SJCRH30 (cell line): ENCODE data around the gene PDE6A. TPM values are rescaled to one million over a fixed set of nuclear protein-coding genes. Genes with fewer than 3 reads are reported as not detected.
"Not testable (repeated sequence)": the region's sequence is repeated elsewhere in the genome, so short reads cannot be mapped to it uniquely, and the experiment has no call there.

Experiments used
- DNase-seq, 2 experiments: peaks; one replicate each; pipeline ENCODE4 v3.0.0-alpha.2; 2015 to 2020
- H3K27ac ChIP-seq: fragments of 250-450 bp; sonication (Bioruptor Pico); 2 replicates; pipeline ENCODE4 v1.5.1; 2020; ENCODE audit warnings: mild to moderate bottlenecking, moderate library complexity
- H3K27me3 ChIP-seq: fragments of 250-450 bp; sonication (Bioruptor Pico); 2 replicates; pipeline ENCODE4 v1.5.1; 2020; ENCODE audit warnings: mild to moderate bottlenecking, moderate library complexity
- H3K36me3 ChIP-seq: fragments of 250-450 bp; sonication (Bioruptor Pico); 2 replicates; pipeline ENCODE4 v1.5.1; 2020; ENCODE audit warnings: mild to moderate bottlenecking, moderate library complexity
- H3K4me1 ChIP-seq: fragments of 250-450 bp; sonication (Bioruptor Pico); 2 replicates; pipeline ENCODE4 v1.5.1; 2020; ENCODE audit warnings: mild to moderate bottlenecking, moderate library complexity
- H3K4me3 ChIP-seq: fragments of 250-450 bp; sonication (Bioruptor Pico); 2 replicates; pipeline ENCODE4 v1.5.1; 2020; ENCODE audit warnings: mild to moderate bottlenecking, moderate library complexity
- H3K9me3 ChIP-seq: fragments of 250-450 bp; sonication (Bioruptor Pico); replicated peaks from 2 replicates; pipeline ENCODE4 v1.5.1; 2020; ENCODE audit warnings: mild to moderate bottlenecking, moderate library complexity
- total RNA-seq: library from RNA; depleted of rRNA; stranded (reverse); fragments of >200 nt; shearing (Covaris generic); gene quantifications from 2 replicates; pipeline ENCODE4 v1.2.3, GENCODE V29; 2014

PDE6A gene
- total RNA-seq, 1 experiment from 2014 or later: 0.47 TPM

DNA sequence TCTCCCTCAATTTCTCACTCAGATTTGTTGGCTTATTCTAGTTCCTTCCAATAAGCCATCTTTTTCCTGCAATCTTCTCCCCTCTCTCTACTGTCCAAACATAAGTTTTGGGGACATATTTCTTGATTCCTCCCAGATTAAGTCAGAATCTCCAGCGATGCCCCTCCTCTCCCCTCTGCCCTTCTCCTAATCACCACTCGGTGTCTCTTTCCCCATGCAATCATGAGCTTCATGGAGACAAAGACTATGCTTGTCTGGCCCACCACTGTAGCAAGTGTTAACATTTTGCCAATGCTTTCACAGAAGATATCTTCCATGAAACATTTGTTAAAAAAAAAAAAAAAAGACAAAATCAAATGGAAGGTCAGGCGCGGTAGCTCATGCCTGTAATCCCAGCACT, 42.4 kb downstream of the PDE6A start:
- Histone ChIP-seq H3K4me1 (peaks cover 11% of the 10 kb centered on the region), H3K36me3 (no peaks in the 10 kb centered on the region), H3K27me3 (no peaks in the 10 kb centered on the region), H3K9me3 (no peaks in the 10 kb centered on the region), H3K4me3 (no peak overlapping the region), H3K27ac (no peak overlapping the region)
- DNase-seq: no peak

DNA sequence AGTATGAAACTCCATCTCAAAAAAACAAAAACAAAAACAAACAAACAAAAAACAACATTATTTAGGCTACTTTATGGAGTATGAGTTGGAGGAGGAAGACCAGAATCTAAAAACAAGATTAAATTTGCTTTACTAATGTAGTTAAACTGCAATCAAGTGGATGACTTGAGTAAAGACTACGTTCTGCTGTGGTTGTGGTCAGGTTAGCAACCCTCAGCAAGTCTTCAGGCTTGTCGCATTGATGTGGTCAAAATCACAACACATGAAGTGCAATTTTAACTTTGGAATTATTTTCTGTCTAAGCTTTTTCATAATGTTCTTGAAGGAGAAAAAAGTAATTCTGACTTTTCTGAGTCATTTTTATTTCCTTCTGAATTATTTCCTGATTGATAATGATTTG, 43.1 kb downstream of the PDE6A start:
- Histone ChIP-seq H3K36me3 (no peaks in the 10 kb centered on the region), H3K4me3 (no peak overlapping the region), H3K4me1 (peaks cover 11% of the 10 kb centered on the region), H3K27me3 (no peaks in the 10 kb centered on the region), H3K27ac (no peak overlapping the region), H3K9me3 (no peaks in the 10 kb centered on the region)
- DNase-seq: no peak

DNA sequence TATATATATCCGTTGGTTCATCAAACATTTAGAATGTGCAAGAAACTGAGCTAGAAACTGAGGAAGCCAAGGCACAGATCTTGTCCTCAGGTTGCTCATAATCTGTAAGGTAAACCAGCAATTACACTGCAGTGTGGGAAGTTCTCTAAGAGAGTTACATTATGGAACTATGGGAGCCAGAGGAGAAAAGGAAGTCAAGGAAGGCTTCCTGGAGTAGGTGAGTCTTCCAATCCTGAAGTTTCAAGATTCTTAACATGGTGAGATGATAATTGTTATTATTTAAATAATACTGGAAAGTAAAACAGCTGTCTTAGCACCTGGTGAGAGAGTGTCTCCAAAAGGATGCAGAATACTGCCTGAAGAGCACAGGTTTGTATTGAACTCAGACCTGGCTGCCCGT, 44.2 kb downstream of the PDE6A start:
- Histone ChIP-seq H3K27ac (no peak overlapping the region), H3K36me3 (no peaks in the 10 kb centered on the region), H3K4me1 (peaks cover 19% of the 10 kb centered on the region), H3K4me3 (no peak overlapping the region), H3K27me3 (no peaks in the 10 kb centered on the region), H3K9me3 (no peaks in the 10 kb centered on the region)
- no peak for DNase-seq

DNA sequence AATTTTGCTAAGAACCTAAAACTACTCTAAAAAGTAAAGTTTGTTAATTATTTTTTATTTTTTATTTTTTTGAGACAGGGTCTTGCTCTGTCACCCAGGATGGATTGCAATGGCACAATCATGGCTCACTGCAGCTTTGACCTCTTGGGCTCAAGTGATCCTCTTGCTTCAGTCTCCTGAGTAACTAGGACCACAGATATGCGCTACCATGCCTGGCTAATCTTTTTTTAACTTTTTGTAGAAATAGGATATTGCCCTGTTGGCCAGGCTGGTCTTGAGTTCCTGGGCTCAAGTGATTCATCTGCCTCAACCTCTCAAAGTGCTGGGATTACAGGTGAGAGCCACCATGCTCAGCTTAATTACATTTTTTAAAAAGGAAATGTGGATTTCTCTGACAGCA, 45.8 kb downstream of the PDE6A start:
- H3K4me1 ChIP-seq: peaks cover 18% of the 10 kb centered on the region
- no peak overlapping the region for H3K27ac ChIP-seq
- no peak overlapping the region for H3K4me3 ChIP-seq
- H3K36me3 ChIP-seq: no peaks in the 10 kb centered on the region
- no peaks in the 10 kb centered on the region for H3K27me3 ChIP-seq
- no peak for DNase-seq
- H3K9me3 ChIP-seq: no peaks in the 10 kb centered on the region

DNA sequence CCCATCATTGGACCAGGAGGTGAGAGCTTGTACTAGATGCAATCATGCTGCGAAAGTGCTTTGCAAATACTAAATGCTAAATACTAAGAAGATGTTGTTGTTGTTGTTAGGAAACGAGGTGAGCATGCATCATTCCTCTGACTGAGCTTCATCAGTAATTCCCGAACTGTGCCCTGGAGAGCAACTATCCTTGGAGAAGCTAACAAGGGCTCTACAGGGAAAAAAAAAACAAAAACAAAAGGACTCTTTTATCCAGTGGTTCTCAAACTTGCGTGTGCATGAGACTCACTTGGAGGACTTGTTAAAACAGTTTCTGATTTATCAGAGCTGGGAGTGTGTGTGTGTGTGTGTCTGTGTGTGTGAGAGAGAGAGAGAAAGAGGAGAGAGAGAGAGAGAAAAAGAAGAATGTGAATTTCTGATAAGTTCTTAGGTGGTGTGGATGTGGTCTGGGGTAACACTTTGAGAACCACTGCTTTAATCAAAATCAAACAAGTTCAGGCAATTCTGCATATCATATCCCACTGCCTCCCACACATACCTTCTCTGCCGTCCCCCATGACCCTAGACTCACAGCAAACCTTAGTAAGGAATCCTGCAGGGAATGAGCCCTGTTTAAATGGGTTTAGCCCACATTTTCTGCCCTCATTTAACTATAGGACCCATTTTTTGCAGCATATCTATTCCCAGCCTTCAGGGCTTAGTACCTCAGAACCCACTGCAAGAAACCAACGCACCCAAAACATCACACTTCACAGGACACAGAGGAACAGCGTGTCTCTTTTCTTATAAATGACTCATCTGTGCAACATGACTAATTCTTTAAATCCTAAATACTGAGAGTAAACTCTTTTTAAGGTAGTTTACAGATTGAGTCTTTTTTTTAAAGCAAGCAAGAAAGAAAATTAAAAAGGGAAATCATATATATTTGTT, 48.9 kb downstream of the PDE6A start:
- DNase-seq: no peak

DNA sequence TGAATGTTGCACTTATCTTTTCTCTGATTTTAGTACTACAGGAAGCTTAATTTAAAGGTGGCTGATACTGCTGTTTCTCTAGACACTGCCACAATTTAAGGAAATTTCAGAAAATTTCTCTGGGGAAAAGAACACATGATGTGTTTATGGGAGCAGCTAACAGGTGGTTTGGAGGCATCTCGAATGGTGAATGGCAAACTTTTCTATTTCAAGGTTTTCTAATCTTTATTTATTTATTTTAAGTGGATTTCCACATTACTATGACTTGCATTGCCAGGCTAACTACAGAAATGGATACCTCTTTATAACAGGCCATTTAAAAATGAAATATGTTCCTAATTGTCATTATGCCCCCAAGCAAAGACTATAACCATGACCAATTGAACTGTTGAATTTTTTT, 50.4 kb downstream of the PDE6A start:
- peak; percentile 40 to 75 for DNase-seq
- H3K27me3 ChIP-seq: no peaks in the 10 kb centered on the region
- peaks cover 23% of the 10 kb centered on the region for H3K4me1 ChIP-seq
- no peaks in the 10 kb centered on the region for H3K9me3 ChIP-seq
- H3K36me3 ChIP-seq: no peaks in the 10 kb centered on the region
- H3K27ac ChIP-seq: peak overlapping the region; percentile 34
- no peak overlapping the region for H3K4me3 ChIP-seq

More for the DNA sequence above, 48.9 kb downstream of the PDE6A start:
- Histone ChIP-seq H3K27ac (peak overlapping the region; percentile 34; the same call in 1 of the 2 replicates), H3K9me3 (no peaks in the 10 kb centered on the region), H3K27me3 (no peaks in the 10 kb centered on the region), H3K36me3 (no peaks in the 10 kb centered on the region), H3K4me1 (peaks cover 23% of the 10 kb centered on the region), H3K4me3 (no peak overlapping the region)

DNA sequence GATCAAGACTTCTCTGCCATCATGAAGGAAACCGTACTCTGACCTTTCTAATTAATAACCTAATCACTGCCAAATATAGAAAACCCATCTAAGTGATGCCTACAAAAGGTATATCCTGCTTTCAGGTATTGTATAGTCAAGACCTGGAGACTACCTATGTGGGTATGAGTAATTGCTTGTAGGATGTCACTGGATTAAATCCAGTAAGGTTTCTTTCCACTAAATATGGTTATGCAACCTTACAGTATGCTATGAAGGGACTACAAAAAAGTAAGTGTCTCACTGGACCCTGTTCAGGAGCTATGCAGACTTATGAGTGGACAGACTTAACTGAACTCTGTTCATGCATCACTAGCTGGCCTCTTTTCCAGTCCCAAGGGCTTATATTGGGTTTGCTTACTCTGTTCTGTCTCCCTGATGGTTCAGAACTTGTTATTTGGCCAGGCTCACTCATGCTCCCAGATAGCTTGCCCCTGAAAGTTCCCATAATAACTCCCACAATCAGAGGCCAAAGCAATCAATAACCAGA, 51.1 kb downstream of the PDE6A start:
- Histone ChIP-seq H3K27ac (peak overlapping the region; percentile 34; the same call in 1 of the 2 replicates), H3K36me3 (no peaks in the 10 kb centered on the region), H3K27me3 (no peaks in the 10 kb centered on the region), H3K4me1 (peaks cover 23% of the 10 kb centered on the region), H3K4me3 (no peak overlapping the region), H3K9me3 (no peaks in the 10 kb centered on the region)
- DNase-seq: no peak

DNA sequence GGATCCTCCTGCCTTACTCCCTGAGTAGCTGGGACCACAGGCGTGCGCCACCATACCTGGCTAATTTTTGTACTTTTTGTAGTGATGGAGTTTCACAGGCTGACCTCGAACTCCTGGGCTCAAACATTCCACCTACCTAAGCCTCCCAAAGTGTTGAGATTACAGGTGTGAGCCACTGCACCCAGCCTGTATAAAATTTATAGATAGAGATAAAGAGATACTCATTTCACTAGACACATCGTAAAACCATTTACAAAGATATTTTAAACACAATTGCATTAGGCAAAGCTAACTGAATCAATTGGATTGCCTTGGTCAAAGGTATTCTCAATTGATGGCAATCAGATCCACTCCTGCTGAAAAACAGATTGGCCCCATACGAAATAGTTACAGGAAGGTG, 52.0 kb downstream of the PDE6A start:
- peaks cover 30% of the 10 kb centered on the region for H3K4me1 ChIP-seq
- no peaks in the 10 kb centered on the region for H3K27me3 ChIP-seq
- no peak for DNase-seq
- no peak overlapping the region for H3K27ac ChIP-seq
- H3K4me3 ChIP-seq: no peak overlapping the region
- no peaks in the 10 kb centered on the region for H3K9me3 ChIP-seq
- no peaks in the 10 kb centered on the region for H3K36me3 ChIP-seq

DNA sequence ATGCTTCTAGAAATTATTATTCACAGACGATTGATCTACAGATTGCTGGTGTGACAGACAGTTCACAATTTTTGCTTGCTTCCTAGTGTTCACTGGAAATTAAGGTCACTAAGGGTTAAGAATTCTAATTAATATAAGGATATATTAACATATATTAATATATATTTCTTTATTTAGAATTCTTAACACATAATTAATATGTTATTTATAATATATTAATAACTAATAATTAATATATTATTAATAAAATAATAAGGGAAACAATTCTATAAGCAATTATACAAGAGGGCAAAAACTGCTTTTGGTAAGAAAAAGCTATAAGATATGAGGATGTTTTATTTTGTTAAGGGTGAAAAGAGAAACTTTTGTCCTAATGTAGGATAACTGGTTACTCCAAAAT, 56.3 kb downstream of the PDE6A start:
- H3K9me3 ChIP-seq: no peaks in the 10 kb centered on the region
- DNase-seq: no peak
- peak overlapping the region; percentile 85 for H3K27ac ChIP-seq
- H3K4me1 ChIP-seq: peaks cover 20% of the 10 kb centered on the region
- H3K27me3 ChIP-seq: no peaks in the 10 kb centered on the region
- no peaks in the 10 kb centered on the region for H3K36me3 ChIP-seq
- peak overlapping the region; percentile 29 for H3K4me3 ChIP-seq

DNA sequence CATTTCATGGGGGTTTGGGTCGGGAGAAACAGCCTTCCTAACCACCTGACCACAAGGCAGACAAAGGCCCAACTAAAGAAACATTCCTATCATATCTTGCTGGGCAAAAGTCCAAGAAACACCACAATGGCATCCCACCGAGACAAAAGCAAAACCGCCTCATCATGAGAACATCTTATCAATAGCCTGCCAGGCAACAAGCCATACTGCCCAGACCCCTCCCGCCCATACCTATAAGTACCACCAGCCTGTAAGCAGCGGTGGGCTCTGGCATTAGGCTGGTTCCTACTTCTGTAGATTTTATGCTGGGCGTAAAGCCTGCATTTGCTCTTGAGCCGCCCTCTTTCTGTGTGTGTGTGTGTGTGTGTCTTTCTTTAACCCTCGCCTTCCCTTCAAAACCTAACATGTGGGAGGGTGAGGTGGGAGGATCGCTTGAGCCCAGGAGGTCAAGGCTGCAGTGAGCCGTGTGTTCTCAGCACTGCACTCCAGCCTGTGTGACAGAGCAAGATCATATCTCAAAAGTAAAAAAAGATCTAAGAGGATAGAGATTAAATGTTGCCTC, 56.9 kb downstream of the PDE6A start:
- H3K36me3 ChIP-seq: no peaks in the 10 kb centered on the region
- DNase-seq: peak; percentile 83 to 85
- H3K4me1 ChIP-seq: peaks cover 20% of the 10 kb centered on the region
- no peaks in the 10 kb centered on the region for H3K27me3 ChIP-seq
- no peaks in the 10 kb centered on the region for H3K9me3 ChIP-seq
- peak overlapping the region; percentile 85 for H3K27ac ChIP-seq
- peak overlapping the region; percentile 29 for H3K4me3 ChIP-seq

DNA sequence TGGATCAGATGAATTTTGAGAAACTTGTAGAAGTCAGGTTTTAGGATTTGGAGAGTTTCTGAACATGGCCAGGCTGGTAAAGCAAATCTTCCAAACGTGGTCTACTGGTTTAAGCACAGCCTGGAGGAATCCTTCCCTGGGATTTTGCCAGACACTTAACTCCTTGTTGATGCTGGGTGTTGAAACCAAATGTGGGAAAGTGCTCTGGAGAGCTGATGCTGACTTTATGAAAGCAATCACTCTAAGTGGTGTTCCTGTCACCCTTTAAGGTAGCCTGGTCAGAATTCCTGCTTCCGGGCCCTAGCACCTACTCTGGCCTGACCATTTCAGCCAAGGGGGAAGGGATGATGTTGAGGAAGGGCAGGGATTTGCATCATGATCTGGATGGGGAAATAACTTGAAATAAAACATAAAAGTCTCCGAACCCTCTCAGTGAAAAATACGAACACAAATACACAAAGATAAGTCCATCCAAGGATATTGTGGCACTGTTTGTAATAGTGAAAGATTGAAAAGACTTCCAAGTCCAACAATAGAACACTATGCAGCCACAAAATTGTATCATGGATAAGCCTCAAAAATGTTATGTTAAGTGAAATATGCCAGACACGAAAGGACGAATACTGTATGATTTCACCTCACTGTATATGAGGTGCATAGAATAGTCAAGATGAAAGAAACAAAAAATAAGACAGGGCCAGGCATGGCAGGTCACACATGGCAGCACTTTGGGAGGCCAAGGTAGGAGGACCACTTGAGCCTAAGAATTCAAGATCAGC, 57.7 kb downstream of the PDE6A start:
- Histone ChIP-seq H3K4me3 (no peak overlapping the region), H3K9me3 (no peaks in the 10 kb centered on the region), H3K4me1 (peaks cover 20% of the 10 kb centered on the region), H3K36me3 (no peaks in the 10 kb centered on the region), H3K27me3 (no peaks in the 10 kb centered on the region), H3K27ac (peak overlapping the region; percentile 85)
- peak; percentile 24 to 39 for DNase-seq

DNA sequence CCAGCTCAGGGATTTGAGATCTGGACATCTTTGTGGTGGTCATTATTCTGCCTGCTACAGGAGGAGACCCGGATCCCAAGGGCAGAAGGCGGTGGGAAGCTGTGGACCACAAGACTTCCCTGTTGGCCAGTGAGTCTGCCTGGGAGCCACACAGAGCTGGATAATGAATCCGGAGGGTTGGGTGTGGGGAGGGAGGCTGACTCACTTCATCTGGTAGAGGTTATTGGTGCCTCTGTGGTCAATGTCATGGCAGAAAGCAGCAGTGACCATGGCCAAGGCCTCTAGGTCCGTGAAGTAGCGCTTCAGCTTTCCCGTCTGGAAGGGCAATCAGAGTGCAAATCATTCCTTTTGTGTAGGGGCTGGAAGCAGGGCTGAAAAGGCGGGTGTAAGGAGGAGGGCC, 58.5 kb downstream of the PDE6A start:
- no peak overlapping the region for H3K27ac ChIP-seq
- DNase-seq: no peak
- no peaks in the 10 kb centered on the region for H3K27me3 ChIP-seq
- H3K4me1 ChIP-seq: peaks cover 20% of the 10 kb centered on the region
- H3K36me3 ChIP-seq: no peaks in the 10 kb centered on the region
- no peaks in the 10 kb centered on the region for H3K9me3 ChIP-seq
- no peak overlapping the region for H3K4me3 ChIP-seq

DNA sequence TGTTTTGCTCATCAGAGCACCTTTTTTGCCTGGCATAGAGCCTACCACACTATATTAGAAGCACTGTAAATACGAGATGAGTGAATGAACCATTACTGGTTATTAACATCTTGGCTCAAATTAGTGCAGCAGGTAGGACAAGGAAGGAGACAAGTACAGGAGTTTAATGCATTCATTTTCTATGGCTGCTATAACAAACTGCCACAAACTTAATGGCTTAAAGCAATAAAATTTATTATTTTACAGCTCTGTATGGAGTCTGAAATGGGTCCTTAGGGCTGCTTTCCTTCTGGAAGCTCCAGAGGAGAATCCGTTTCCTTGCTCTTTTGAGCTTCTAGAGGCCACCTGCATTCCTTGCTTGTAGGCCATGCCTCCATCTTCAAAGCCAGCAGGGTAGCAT, 59.1 kb downstream of the PDE6A start:
- Histone ChIP-seq H3K4me3 (no peak overlapping the region), H3K27ac (no peak overlapping the region), H3K36me3 (no peaks in the 10 kb centered on the region), H3K4me1 (peaks cover 20% of the 10 kb centered on the region), H3K27me3 (no peaks in the 10 kb centered on the region), H3K9me3 (no peaks in the 10 kb centered on the region)
- no peak for DNase-seq

DNA sequence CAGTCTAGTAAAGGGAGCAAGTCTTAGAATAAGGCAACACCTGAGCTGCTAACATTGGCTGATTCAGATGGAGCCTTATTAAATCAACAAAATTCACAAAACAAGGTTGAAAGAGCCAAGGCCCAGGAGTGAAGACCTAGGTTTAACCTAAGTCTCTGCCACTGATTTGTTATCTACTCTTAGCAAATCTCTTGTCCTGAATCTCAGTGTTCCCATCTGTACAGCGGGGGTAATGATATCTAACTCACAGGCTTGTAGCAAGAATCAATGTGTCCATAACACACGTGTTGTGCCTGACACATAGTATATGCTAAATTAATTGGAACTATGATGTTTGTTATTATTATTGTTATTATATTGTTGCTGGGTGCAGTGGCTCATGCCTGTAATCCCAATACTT, 61.0 kb downstream of the PDE6A start:
- DNase-seq: no peak
- H3K36me3 ChIP-seq: no peaks in the 10 kb centered on the region
- no peak overlapping the region for H3K4me3 ChIP-seq
- H3K4me1 ChIP-seq: peaks cover 20% of the 10 kb centered on the region
- H3K27ac ChIP-seq: no peak overlapping the region
- H3K27me3 ChIP-seq: no peaks in the 10 kb centered on the region
- no peaks in the 10 kb centered on the region for H3K9me3 ChIP-seq

DNA sequence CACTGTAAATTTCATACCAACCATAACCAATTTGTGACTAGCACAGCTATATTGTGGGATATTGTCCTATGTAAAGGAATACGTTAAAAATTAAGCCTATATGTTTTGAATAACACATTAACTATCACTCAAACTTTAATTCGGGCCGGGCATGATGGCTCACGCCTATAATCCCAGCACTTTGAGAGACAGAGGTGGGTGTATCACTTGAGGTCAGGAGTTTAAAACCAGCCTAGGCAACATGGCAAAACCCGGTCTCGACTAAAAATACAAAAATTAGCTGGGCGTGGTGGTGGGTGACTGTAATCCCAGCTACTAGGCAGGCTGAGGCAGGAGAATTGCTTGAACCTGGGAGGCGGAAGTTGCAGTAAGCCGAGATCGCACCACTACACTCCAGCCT, 62.0 kb downstream of the PDE6A start:
- H3K4me1 ChIP-seq: peaks cover 14% of the 10 kb centered on the region
- not testable (repeated sequence) for H3K9me3 ChIP-seq, H3K27me3 ChIP-seq, H3K36me3 ChIP-seq, H3K27ac ChIP-seq, DNase-seq, H3K4me3 ChIP-seq
